Type B pancreatic cell (in vitro differentiated cells): ENCODE results near the gene GOLGA8K. TPM values are rescaled to one million over a fixed set of nuclear protein-coding genes. Genes with fewer than 3 reads are reported as not detected.
"Not testable (repeated sequence)": the region's sequence is repeated elsewhere in the genome, so short reads cannot be mapped to it uniquely, and the experiment has no call there.

Experiments used
- DNase-seq: peaks from one replicate; pipeline ENCODE4 v3.0.0; 2021; ENCODE audit warnings: mixed read lengths; ENCODE audit not compliant: unreplicated experiment; ENCODE audit errors: extremely low spot score
- H3K27ac Mint-ChIP-seq: 2 replicates; pipeline ENCODE4 v1.8.0; 2021; ENCODE audit warnings: mild to moderate bottlenecking, mixed read lengths
- H3K27me3 Mint-ChIP-seq: 2 replicates; pipeline ENCODE4 v1.8.0; 2021; ENCODE audit warnings: mixed read lengths
- H3K36me3 Mint-ChIP-seq: 2 replicates; pipeline ENCODE4 v1.8.0; 2021; ENCODE audit warnings: mixed read lengths
- H3K4me1 Mint-ChIP-seq: one replicate; pipeline ENCODE4 v1.8.0; 2021; ENCODE audit warnings: mixed read lengths; ENCODE audit not compliant: unreplicated experiment
- H3K4me3 Mint-ChIP-seq: 2 replicates; pipeline ENCODE4 v1.8.0; 2021; ENCODE audit warnings: mild to moderate bottlenecking, mixed read lengths
- H3K9me3 Mint-ChIP-seq: 2 replicates; pipeline ENCODE4 v1.8.0; 2021; ENCODE audit warnings: mixed read lengths
- long read RNA-seq: library from polyadenylated mRNA; unstranded; transcript quantifications from one replicate; pipeline ENCODE4 v2.0.0, GENCODE V29; 2020
- total RNA-seq: library from RNA; stranded (reverse); gene quantifications from 2 replicates; pipeline ENCODE4 v1.2.1, GENCODE V29; 2021; ENCODE audit warnings: low replicate concordance
- TF ChIP-seq, protein P1 (sequence below): fragments of 200-600 bp; sonication (generic); conservative IDR thresholded peaks from 2 replicates; pipeline ENCODE4 v1.5.0; 2021; ENCODE audit warnings: antibody characterized with exemption, mild to moderate bottlenecking

GOLGA8K gene, protein sequence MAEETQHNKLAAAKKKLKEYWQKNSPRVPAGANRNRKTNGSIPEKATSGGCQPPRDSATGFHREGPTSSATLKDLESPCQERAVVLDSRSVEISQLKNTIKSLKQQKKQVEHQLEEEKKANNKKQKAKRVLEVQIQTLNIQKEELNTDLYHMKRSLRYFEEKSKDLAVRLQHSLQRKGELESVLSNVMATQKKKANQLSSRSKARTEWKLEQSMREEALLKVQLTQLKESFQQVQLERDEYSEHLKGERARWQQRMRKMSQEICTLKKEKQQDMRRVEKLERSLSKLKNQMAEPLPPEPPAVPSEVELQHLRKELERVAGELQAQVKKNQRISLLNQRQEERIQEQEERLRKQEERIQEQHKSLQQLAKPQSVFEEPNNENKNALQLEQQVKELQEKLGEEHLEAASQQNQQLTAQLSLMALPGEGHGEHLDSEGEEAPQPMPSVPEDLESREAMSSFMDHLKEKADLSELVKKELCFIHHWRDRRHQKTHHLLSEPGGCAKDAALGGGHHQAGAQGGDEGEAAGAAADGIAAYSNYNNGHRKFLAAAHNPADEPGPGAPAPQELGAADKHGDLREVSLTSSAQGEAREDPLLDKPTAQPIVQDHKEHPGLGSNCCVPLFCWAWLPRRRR
- total RNA-seq: 0.77 TPM in 1 of 2 replicates, not detected in the other
- long read RNA-seq: 0 reads

DNA sequence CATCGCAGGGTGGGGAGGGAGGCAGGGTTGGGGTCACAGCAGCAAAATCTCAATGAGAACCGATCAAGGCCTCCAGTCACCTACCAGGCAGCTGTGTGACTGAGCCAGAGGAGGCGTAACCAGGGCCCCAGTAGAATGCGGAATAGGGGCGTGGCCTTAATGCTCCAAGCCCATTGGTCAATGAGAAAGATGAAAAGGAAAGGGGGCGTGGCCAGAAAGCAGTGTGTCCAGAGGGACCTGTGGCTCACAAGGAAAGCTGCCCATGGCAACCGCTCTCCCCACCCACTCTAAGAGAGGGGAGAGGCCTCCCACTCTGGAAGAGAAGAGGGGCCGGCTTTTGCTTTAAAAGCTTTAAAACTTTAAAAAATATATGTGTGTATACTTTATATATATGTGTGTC is at the start of gene GOLGA8K:
Gene GOLGA8K, minus strand, starts transcription at position 101 of the 400 bp plus-strand sequence. Its CDS starts 98 bp downstream, at position 3.
- DNase-seq, H3K36me3 Mint-ChIP-seq, H3K4me3 Mint-ChIP-seq, H3K9me3 Mint-ChIP-seq, H3K27ac Mint-ChIP-seq, H3K4me1 Mint-ChIP-seq, H3K27me3 Mint-ChIP-seq: not testable (repeated sequence)

DNA sequence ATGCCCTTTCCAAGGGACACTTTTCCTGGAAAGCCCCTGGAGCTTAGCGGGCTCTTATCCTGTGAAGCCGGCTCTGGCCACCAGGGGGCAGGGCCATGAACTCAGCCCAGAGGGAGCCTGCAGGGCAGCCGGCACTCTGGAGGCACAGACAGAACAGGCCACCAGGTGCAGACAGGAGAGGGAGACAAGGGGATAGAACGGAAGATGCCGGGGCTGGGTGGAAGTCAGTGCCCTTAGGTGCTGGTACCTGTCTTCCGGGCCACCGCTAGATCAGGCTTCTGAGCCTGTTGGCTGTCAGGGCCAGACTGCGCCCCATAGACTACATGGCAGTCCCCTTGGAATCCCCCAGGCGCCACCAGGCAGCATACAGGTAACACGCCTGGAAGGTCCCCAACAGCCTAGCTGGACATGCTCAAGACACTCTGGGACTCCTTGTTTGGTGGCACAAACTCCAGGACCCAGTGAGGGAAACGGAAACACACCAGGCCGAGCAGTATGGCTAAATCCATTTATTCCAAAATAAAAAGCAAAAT is 37.4 kb upstream of the GOLGA8K start:
- not testable (repeated sequence) for H3K4me3 Mint-ChIP-seq, H3K9me3 Mint-ChIP-seq, H3K27ac Mint-ChIP-seq, H3K27me3 Mint-ChIP-seq, H3K36me3 Mint-ChIP-seq, H3K4me1 Mint-ChIP-seq
- TF ChIP-seq, protein P1, sequence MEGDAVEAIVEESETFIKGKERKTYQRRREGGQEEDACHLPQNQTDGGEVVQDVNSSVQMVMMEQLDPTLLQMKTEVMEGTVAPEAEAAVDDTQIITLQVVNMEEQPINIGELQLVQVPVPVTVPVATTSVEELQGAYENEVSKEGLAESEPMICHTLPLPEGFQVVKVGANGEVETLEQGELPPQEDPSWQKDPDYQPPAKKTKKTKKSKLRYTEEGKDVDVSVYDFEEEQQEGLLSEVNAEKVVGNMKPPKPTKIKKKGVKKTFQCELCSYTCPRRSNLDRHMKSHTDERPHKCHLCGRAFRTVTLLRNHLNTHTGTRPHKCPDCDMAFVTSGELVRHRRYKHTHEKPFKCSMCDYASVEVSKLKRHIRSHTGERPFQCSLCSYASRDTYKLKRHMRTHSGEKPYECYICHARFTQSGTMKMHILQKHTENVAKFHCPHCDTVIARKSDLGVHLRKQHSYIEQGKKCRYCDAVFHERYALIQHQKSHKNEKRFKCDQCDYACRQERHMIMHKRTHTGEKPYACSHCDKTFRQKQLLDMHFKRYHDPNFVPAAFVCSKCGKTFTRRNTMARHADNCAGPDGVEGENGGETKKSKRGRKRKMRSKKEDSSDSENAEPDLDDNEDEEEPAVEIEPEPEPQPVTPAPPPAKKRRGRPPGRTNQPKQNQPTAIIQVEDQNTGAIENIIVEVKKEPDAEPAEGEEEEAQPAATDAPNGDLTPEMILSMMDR: peak; percentile 54
- peak; percentile 49 for DNase-seq

DNA sequence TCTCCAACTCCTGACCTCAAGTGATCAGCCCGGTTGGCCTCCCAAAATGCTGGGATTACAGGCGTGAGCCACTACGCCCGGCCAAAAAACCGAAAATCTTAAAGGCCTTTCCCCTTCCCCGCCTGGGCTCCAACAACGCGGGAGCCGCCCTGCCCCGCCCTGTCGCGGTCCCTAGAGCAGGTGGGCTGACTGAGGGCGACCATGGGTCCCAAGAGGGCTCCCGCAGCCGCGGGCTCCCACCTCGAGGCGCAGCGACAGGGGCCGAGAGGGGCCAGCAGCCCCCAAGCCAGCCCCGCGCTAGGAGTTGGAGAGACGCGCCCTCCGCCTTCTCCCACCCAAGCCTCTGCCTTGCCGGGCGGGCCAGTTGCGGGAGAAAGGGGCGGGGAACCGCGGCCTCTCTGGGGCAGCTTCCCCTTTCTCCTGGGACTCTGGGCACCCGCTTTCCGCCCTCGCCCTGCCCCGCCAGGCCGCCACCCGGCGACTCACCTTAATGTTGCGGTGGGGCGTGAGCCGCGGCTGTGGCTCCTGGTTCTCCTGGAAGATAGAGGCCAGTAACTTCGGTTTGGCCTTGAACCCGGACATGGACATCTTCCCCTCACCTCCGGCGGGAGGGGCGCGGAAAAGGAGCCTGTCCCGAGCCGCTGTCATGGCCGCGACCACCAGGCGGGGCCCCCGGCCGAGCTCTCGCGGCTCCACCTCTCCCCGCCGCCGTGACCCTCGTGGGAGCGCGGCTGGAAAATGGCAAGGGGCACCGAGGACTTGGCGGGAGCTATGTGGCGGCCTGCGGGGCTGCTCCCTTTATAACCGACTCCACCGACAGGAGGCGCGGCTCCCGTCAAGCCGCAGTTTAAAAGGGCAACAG is 31.2 kb upstream of the GOLGA8K start:
- not testable (repeated sequence) for H3K27ac Mint-ChIP-seq, H3K4me1 Mint-ChIP-seq, H3K27me3 Mint-ChIP-seq, H3K4me3 Mint-ChIP-seq, DNase-seq, H3K36me3 Mint-ChIP-seq, H3K9me3 Mint-ChIP-seq

DNA sequence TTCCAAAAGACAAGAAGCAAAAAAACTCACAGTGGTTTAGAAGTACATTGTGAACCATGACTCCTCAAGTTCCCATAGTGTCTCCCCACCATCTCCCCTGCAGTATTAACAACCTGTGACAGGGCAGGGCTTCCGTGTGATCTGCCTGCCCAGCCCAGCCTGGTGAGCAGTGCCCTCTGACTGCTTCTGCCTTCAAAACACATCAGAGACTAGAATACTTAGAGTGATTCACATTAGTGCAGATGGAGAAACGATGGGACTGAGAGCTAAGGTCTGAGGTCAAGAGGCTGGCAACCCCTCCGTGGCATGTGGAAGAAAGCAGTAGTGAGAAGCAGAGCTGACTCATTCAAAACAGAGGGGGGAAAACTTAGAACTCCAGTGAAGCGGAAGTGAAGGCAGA is 24.5 kb upstream of the GOLGA8K start:
- H3K27me3 Mint-ChIP-seq, H3K36me3 Mint-ChIP-seq, H3K4me1 Mint-ChIP-seq, H3K27ac Mint-ChIP-seq, H3K4me3 Mint-ChIP-seq, H3K9me3 Mint-ChIP-seq, DNase-seq: not testable (repeated sequence)

DNA sequence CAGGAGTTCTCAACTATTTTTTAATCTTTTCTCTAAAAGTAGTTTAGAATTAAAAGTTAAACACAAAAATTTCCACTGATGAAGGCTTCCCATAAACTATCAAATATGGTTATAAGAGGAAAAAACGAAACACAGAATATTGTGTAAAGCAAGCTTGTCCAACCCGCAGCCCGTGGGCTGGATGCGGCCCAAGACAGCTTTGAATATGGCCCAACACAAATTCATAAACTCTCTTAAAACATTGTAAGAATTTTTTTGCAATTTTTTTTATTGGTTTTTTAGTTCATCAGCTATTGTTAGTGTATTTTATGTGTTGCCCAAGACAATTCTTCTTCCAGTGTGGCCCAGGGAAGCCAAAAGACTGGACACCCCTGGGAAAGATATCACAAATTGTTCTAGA is 23.4 kb upstream of the GOLGA8K start:
- H3K27ac Mint-ChIP-seq, H3K4me1 Mint-ChIP-seq, H3K36me3 Mint-ChIP-seq, H3K27me3 Mint-ChIP-seq, H3K9me3 Mint-ChIP-seq, H3K4me3 Mint-ChIP-seq, DNase-seq: not testable (repeated sequence)

DNA sequence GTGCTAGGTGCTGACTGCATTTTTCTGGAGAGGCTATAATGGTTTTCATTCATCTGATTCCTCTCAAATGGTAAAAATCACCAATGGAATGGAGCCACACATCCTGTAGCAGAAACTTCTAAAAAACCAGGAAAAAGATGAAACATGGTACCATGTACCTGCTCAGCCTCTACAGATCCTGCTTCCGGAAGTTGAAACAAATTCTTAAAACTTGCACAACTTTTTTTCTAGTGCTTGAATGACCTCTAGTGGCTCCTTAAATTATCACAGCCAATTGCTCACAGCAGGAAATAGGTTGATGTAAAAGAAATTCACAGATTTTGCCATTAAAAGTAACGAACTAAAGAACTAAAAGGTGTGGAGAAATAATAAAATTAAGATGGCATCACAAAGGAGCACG is 4.8 kb upstream of the GOLGA8K start:
- not testable (repeated sequence) for H3K4me1 Mint-ChIP-seq, H3K27me3 Mint-ChIP-seq, H3K4me3 Mint-ChIP-seq, H3K36me3 Mint-ChIP-seq, H3K9me3 Mint-ChIP-seq, H3K27ac Mint-ChIP-seq, DNase-seq
- TF ChIP-seq, protein P1: peak; percentile 62

DNA sequence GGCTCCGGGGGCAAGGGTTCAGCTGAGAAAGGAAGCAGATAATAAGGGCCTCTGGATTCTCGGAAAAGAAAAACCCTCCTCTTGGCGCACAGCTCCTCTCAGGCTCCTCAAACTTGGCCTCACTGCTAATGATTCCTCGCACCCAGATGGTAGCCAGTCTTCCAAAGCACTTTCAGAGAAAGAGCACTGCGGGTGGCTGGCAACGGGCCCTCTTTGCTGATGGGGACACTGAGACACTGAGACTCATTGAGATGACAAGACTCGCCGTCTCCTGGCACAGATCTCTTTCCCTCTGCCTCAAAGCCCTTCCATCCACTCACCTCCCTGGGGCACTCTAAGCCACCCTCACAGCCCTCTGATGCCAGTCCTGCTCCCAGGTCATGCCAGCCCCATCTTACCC is 6.6 kb downstream of the GOLGA8K start:
- H3K27me3 Mint-ChIP-seq, H3K9me3 Mint-ChIP-seq, H3K36me3 Mint-ChIP-seq, DNase-seq, H3K4me1 Mint-ChIP-seq, H3K4me3 Mint-ChIP-seq, H3K27ac Mint-ChIP-seq: not testable (repeated sequence)

DNA sequence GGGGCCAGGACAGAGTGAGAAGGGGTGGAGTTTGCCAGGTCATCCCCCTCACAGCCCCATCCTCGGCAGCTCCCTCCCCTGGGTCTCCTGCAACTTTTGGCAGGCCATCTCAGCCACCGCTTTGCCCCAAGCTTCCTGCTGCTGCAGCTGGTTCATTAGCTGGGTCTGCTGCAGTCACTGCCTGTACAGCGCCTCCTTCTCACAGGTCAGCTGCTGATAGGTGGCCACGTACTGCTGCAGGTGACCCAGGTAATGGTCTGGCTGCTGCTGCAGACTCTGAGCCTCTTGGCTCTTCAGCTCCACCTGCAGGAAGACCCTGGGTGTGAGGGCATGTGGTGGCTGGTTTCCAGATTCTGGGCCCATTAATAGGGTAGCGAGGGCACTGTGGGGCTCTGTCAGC is 8.3 kb downstream of the GOLGA8K start:
- H3K36me3 Mint-ChIP-seq, H3K4me3 Mint-ChIP-seq, H3K27me3 Mint-ChIP-seq, DNase-seq, H3K4me1 Mint-ChIP-seq, H3K9me3 Mint-ChIP-seq, H3K27ac Mint-ChIP-seq: not testable (repeated sequence)

DNA sequence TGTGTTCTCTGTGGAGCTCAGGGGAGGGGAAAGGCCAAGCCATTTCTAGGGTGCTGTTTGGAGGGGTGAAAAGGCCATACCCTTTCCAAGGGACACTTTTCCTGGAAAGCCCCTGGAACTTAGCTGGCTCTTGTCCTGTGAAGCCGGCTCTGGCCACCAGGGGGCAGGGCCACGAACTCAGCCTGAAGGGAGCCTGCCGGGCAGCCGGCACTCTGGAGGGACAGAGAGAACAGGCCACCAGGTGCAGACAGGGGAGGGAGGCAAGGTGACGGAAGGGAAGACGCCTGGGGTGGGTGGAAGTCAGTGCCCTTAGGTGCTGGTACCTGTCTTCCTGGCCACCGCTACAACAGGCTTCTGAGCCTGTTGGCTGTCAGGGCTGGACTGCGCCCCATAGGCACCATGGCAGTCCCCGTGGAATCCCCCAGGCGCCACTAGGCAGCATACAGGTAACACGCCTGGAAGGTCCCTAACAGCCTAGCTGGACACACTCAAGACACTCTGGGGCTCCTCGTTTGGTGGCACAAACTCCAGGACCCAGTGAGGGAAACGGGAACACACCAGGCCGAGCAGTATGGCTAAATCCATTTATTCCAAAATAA is 14.9 kb downstream of the GOLGA8K start:
- H3K4me1 Mint-ChIP-seq, H3K36me3 Mint-ChIP-seq, H3K27me3 Mint-ChIP-seq, H3K27ac Mint-ChIP-seq, H3K4me3 Mint-ChIP-seq, H3K9me3 Mint-ChIP-seq, DNase-seq: not testable (repeated sequence)

DNA sequence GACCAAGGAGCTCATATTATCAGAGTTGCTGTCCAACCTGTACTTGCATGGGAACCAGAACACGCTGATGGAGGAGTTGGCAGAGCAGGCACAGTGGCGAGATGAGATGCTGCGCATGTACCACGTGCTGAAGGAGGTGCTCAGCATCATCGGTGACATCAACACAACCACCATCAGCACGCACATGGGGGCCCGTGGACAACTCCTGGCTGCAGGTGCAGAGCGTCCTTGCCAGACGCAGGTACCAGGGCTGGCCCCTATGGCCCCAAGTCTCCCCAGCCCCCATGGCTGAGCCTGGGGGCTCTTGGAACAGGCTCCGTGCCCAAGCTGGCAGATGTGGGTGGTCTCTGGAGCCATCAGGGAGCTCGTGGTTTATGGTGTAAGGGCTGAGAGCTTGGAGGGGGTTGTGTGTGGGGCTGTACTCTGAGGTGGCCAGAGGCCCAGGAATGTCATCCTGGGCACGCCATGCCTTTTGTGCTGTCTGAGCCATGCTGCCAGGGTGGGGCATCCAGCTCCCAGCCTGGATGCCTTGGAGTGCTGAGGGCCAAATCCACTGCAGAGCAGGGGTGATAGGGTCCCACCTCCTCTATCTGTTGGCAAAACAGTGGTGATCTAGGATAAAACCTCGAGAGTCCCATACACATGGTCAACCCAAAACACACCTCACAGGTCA is 17.1 kb downstream of the GOLGA8K start:
- H3K4me1 Mint-ChIP-seq, H3K4me3 Mint-ChIP-seq, H3K9me3 Mint-ChIP-seq, H3K36me3 Mint-ChIP-seq, H3K27ac Mint-ChIP-seq, H3K27me3 Mint-ChIP-seq, DNase-seq: not testable (repeated sequence)

DNA sequence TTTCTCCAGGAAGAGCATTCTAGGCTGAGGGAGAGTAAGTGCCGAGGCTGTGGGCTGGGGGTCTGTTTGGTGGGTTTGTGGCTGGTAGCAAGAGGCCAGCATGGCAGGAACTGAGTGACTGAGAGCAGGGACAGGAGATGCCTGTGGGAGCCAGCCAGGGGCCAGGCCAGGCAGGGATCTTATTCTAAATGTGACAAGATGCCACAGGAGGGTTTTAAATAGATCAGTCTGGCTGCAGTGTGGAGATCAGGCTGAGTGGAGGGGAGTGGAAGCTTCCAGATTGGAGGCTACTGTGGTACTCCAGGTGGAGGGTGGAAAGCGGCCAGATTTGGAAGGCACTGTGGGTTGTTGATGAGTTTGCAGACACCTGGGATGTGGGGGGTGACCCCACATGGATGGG is 28.9 kb downstream of the GOLGA8K start:
- not testable (repeated sequence) for H3K4me3 Mint-ChIP-seq, H3K27ac Mint-ChIP-seq, H3K27me3 Mint-ChIP-seq, H3K36me3 Mint-ChIP-seq, DNase-seq, H3K9me3 Mint-ChIP-seq, H3K4me1 Mint-ChIP-seq
